Adrenal gland (tissue), 12 donors: ENCODE data around the gene SIRPB2. TPM values are rescaled to one million over a fixed set of nuclear protein-coding genes. Genes with fewer than 3 reads are reported as not detected.
"Not testable (repeated sequence)": the region's sequence is repeated elsewhere in the genome, so short reads cannot be mapped to it uniquely, and the experiment has no call there.

Experiments
- DNase-seq, 7 donors: peaks; one replicate each; pipeline ENCODE4 v3.0.0-alpha.2; 2019 to 2020
- H3K27ac ChIP-seq, 5 donors: fragments of 200-600 bp; sonication (generic) in 4 of 5; 1 replicate in 3 of 5; 2 replicates in 2 of 5; pipeline versions ENCODE4 v1.5.1 to v1.8.0; 2016 to 2020; ENCODE audit warnings: mild to moderate bottlenecking in 1 of 5
- H3K27me3 ChIP-seq: fragments of 200-600 bp; 2 replicates; pipeline ENCODE4 v1.8.0; 2021
- H3K36me3 ChIP-seq, 2 donors: fragments of 200-600 bp; replicated peaks in 1 of 2; 1 replicate in 1 of 2; 2 replicates in 1 of 2; pipeline versions ENCODE4 v1.5.1 to v1.8.0; 2018 to 2022
- H3K4me1 ChIP-seq, 2 donors: fragments of 200-600 bp; replicated peaks in 1 of 2; 1 replicate in 1 of 2; 2 replicates in 1 of 2; pipeline versions ENCODE4 v1.5.1 to v1.8.0; 2018 to 2021
- H3K4me3 ChIP-seq, 4 donors: fragments of 200-600 bp; sonication (generic) in 3 of 4; one replicate each; pipeline ENCODE4 v1.5.1; 2016 to 2018
- H3K9me3 ChIP-seq, 3 donors: fragments of 200-600 bp; sonication (generic) in 1 of 3; replicated peaks in 1 of 3; 1 replicate in 2 of 3; 2 replicates in 1 of 3; pipeline versions ENCODE4 v1.5.1 to v1.8.0; 2016 to 2021
- CTCF ChIP-seq, 6 experiments: fragments of 450-650 bp in 4 of 6; fragments of 200-600 bp in 2 of 6; sonication (generic) in 1 of 6; IDR thresholded peaks; 1 replicate in 5 of 6; 2 replicates in 1 of 6; pipeline versions ENCODE4 v1.5.1 to v1.8.0; 2016 to 2021; ENCODE audit warnings: antibody characterized with exemption in 6 of 6, mild to moderate bottlenecking in 2 of 6, moderate library complexity in 1 of 6
- POLR2A ChIP-seq, 2 donors: fragments of 450-650 bp; IDR thresholded peaks; one replicate each; pipeline ENCODE4 v1.6.1; 2017; ENCODE audit warnings: antibody characterized with exemption in 2 of 2, mild to moderate bottlenecking in 2 of 2, moderate library complexity in 1 of 2
- WGBS, 4 donors: extraction: QIAGEN DNeasy Blood & Tissue Kit in 2 of 4; methylation state at CpG; one replicate each; pipeline versions ENCODE4 v1.1.5 to v1.1.7; 2013 to 2017; 5-methylcytosine and 5-hydroxymethylcytosine counted together
- intact Hi-C, 2 donors: fragments of 100-400 bp; cut with DNase I; formaldehyde crosslinking; loops; one replicate each; pipeline versions ENCODE4 v1.14.1 to v1.15.0; 2022 to 2023
- polyA plus RNA-seq, 3 donors: library from polyadenylated mRNA; stranded (reverse); fragments of 200-250 nt in 2 of 3; fragments of 350-450 nt in 1 of 3; fragmentation: Illumina TruSeq in 1 of 3; extraction: RNeasy Lipid Tissue Mini Kit (QIAGEN cat#74804) in 1 of 3; gene quantifications; one replicate each; pipeline ENCODE4 v1.2.3, GENCODE V29; 2013 to 2014
- total RNA-seq, 9 donors: library from RNA; depleted of rRNA in 4 of 9; stranded (reverse); fragments of >200 nt in 4 of 9; fragments of 120-200 nt in 1 of 9; fragmentation: NEBNext Ultra II Directional in 1 of 9; extraction: Animal tissue kit (Norgen Biotek cat#: 25700) in 1 of 9; gene quantifications; one replicate each; pipeline versions ENCODE4 v1.1.0 to v1.2.4, GENCODE V29; 2013 to 2023
- donor health status: healthy with polysubstance abuse.
- donor health status: Bipolar disorder and iron deficiency.
- donor health status: DM: yes; HTN: yes; CAD: no.
- donor health status: DM: no; HTN: no; CAD: no.
- donor health status: DM: no; HTN: no; CAD: no.
- donor health status: DM: yes; HTN: yes; CAD: no.

SIRPB2 gene
- total and polyA plus RNA-seq, 12 donors, result 0.61 to 19.7 (median 10.3) TPM

- H3K4me3 ChIP-seq, result no peak overlapping the region
- H3K9me3 ChIP-seq, result no peaks in the 10 kb centered on the region
- intact Hi-C loops, result no loop called here
- TF ChIP-seq CTCF (IDR thresholded peaks at IDR 0.05), result no peak
- no peak for TF ChIP-seq POLR2A (IDR thresholded peaks at IDR 0.05)
- no peak for DNase-seq
- H3K27ac ChIP-seq, result no peak overlapping the region
- H3K4me1 ChIP-seq, result no peaks in the 10 kb centered on the region
- H3K27me3 ChIP-seq, result peaks cover 4% of the 10 kb centered on the region
- H3K36me3 ChIP-seq, result no peaks in the 10 kb centered on the region
- 40 to 56% (median 45%) methylated on average over 3 of the region's 3 CpGs for WGBS, 4 donors
Measured at GRCh38 chr20:1500496-1500895, 9.3 kb upstream of the SIRPB2 start.

- Histone ChIP-seq H3K4me3 (no peak overlapping the region), H3K36me3 (no peaks in the 10 kb centered on the region), H3K9me3 (no peaks in the 10 kb centered on the region), H3K27ac (no peak overlapping the region), H3K4me1 (no peaks in the 10 kb centered on the region), H3K27me3 (peaks cover 4% of the 10 kb centered on the region)
- 79 to 85% (median 82%) methylated on average over 8 of the region's 8 CpGs for WGBS, 4 donors
- TF ChIP-seq CTCF (IDR thresholded peaks at IDR 0.05), result no peak
- no peak for TF ChIP-seq POLR2A (IDR thresholded peaks at IDR 0.05)
- intact Hi-C loops, result no loop called here
- no peak for DNase-seq
Measured at GRCh38 chr20:1499528-1500420, 8.6 kb upstream of the SIRPB2 start.

GRCh38 chr20:1497371-1497770 is 6.2 kb upstream of the SIRPB2 start:
- H3K4me3 ChIP-seq, H3K36me3 ChIP-seq, DNase-seq, H3K27ac ChIP-seq, H3K9me3 ChIP-seq, H3K4me1 ChIP-seq, intact Hi-C loops, H3K27me3 ChIP-seq: not testable (repeated sequence)
- WGBS, 4 donors, result 90 to 93% (median 91%) methylated on average over 5 of the region's 5 CpGs

- 82 to 94% (median 87%) methylated on average over 2 to 3 of the region's 3 CpGs for WGBS, 4 donors
- intact Hi-C loops, result no loop called here
- TF ChIP-seq CTCF (IDR thresholded peaks at IDR 0.05), result no peak
- TF ChIP-seq POLR2A (IDR thresholded peaks at IDR 0.05), result no peak
- Histone ChIP-seq H3K27me3 (peaks cover 4% of the 10 kb centered on the region), H3K27ac (no peak overlapping the region), H3K36me3 (no peaks in the 10 kb centered on the region), H3K9me3 (no peaks in the 10 kb centered on the region), H3K4me1 (no peaks in the 10 kb centered on the region), H3K4me3 (no peak overlapping the region)
- DNase-seq, result no peak
Measured at GRCh38 chr20:1496930-1497329, 5.7 kb upstream of the SIRPB2 start.

- H3K27ac ChIP-seq, result no peak overlapping the region
- no peaks in the 10 kb centered on the region for H3K4me1 ChIP-seq
- H3K4me3 ChIP-seq, result no peak overlapping the region
- intact Hi-C loops, result no loop called here
- DNase-seq, result no peak
- H3K27me3 ChIP-seq, result no peaks in the 10 kb centered on the region
- no peaks in the 10 kb centered on the region for H3K36me3 ChIP-seq
- 32 to 43% (median 40%) methylated on average over 3 of the region's 3 CpGs for WGBS, 4 donors
- TF ChIP-seq CTCF (IDR thresholded peaks at IDR 0.05) (no peak), POLR2A (IDR thresholded peaks at IDR 0.05) (no peak)
- no peaks in the 10 kb centered on the region for H3K9me3 ChIP-seq
Measured at GRCh38 chr20:1494436-1494835, 3.2 kb upstream of the SIRPB2 start.
